NOMO-1 treated with DMSO at 0.1 percent for 48 hours (cell line): ENCODE results near the gene BAG3.
A peak's percentile ranks its signal among the peaks of the same experiment; 100 is the strongest.

Experiments used
- DNase-seq: peaks from one replicate; lab custom pipeline; 2025; ENCODE audit not compliant: unreplicated experiment; lab: John Stamatoyannopoulos, UW

The BAG3 gene

GRCh38 chr10:119665901-119666708 lies 14.9 kb downstream of the BAG3 start:
- no peak for DNase-seq

GRCh38 chr10:119666709-119667004 lies 15.5 kb downstream of the BAG3 start:
- DNase-seq, result no peak

GRCh38 chr10:119667562-119668328 lies 16.6 kb downstream of the BAG3 start:
- no peak for DNase-seq

- no peak for DNase-seq
Measured at GRCh38 chr10:119668461-119668860, 17.3 kb downstream of the BAG3 start.

GRCh38 chr10:119669331-119669730 lies 18.2 kb downstream of the BAG3 start:
- DNase-seq, result no peak

- DNase-seq, result no peak
Measured at GRCh38 chr10:119669975-119670640, 18.9 kb downstream of the BAG3 start.

GRCh38 chr10:119670717-119671116 lies 19.5 kb downstream of the BAG3 start:
- no peak for DNase-seq

- no peak for DNase-seq
Measured at GRCh38 chr10:119671381-119671780, 20.2 kb downstream of the BAG3 start.

GRCh38 chr10:119672291-119672690 lies 21.1 kb downstream of the BAG3 start:
- DNase-seq, result no peak

GRCh38 chr10:119673271-119673670 lies 22.1 kb downstream of the BAG3 start:
- DNase-seq, result no peak

GRCh38 chr10:119675483-119676170 lies 24.4 kb downstream of the BAG3 start:
- DNase-seq, result no peak

- DNase-seq, result no peak
Measured at GRCh38 chr10:119677126-119677525, 25.9 kb downstream of the BAG3 start.

GRCh38 chr10:119677904-119678755 lies 26.9 kb downstream of the BAG3 start:
- DNase-seq, result no peak

GRCh38 chr10:119679480-119679829 lies 28.3 kb downstream of the BAG3 start:
- DNase-seq, result no peak

GRCh38 chr10:119680050-119680449 lies 28.9 kb downstream of the BAG3 start:
- no peak for DNase-seq

GRCh38 chr10:119680650-119681081 lies 29.5 kb downstream of the BAG3 start:
- DNase-seq, result no peak

GRCh38 chr10:119686465-119687191 lies 35.4 kb downstream of the BAG3 start:
- DNase-seq, result peak; percentile 57

- DNase-seq, result no peak
Measured at GRCh38 chr10:119687192-119688032, 36.2 kb downstream of the BAG3 start.

- no peak for DNase-seq
Measured at GRCh38 chr10:119688033-119688508, 36.9 kb downstream of the BAG3 start.
